Stromal cell of bone marrow (primary cell): ENCODE measurements around the gene MEIS1.

Experiments used
- DNase-seq: peaks from one replicate; pipeline ENCODE4 v3.0.0-alpha.2; 2012; ENCODE audit warnings: low read depth

The MEIS1 gene

GRCh38 chr2:66535574-66536289 is 100.8 kb downstream of the MEIS1 start:
- no peak for DNase-seq

- DNase-seq: no peak
Observed at GRCh38 chr2:66536290-66536673, 101.4 kb downstream of the MEIS1 start.

- DNase-seq: no peak
Observed at GRCh38 chr2:66536997-66537396, 102.1 kb downstream of the MEIS1 start.

GRCh38 chr2:66538291-66538690 is 103.4 kb downstream of the MEIS1 start:
- no peak for DNase-seq

- DNase-seq: no peak
Observed at GRCh38 chr2:66539452-66539851, 104.5 kb downstream of the MEIS1 start.

- no peak for DNase-seq
Observed at GRCh38 chr2:66541646-66542045, 106.7 kb downstream of the MEIS1 start.

GRCh38 chr2:66543257-66543767 is 108.4 kb downstream of the MEIS1 start:
- DNase-seq: no peak

GRCh38 chr2:66544258-66544657 is 109.3 kb downstream of the MEIS1 start:
- DNase-seq: no peak

- DNase-seq: no peak
Observed at GRCh38 chr2:66545258-66545657, 110.3 kb downstream of the MEIS1 start.

- DNase-seq: no peak
Observed at GRCh38 chr2:66547118-66547517, 112.2 kb downstream of the MEIS1 start.

- DNase-seq: no peak
Observed at GRCh38 chr2:66547887-66548286, 113.0 kb downstream of the MEIS1 start.

GRCh38 chr2:66548422-66548821 is 113.5 kb downstream of the MEIS1 start:
- no peak for DNase-seq

- DNase-seq: no peak
Observed at GRCh38 chr2:66550826-66551225, 115.9 kb downstream of the MEIS1 start.

- DNase-seq: no peak
Observed at GRCh38 chr2:66553370-66553769, 118.4 kb downstream of the MEIS1 start.

- no peak for DNase-seq
Observed at GRCh38 chr2:66555091-66555490, 120.2 kb downstream of the MEIS1 start.

GRCh38 chr2:66555501-66556324 is 120.8 kb downstream of the MEIS1 start:
- DNase-seq: no peak

- no peak for DNase-seq
Observed at GRCh38 chr2:66559672-66560071, 124.7 kb downstream of the MEIS1 start.

GRCh38 chr2:66560683-66561082 is 125.8 kb downstream of the MEIS1 start:
- no peak for DNase-seq

GRCh38 chr2:66561645-66562303 is 126.8 kb downstream of the MEIS1 start:
- DNase-seq: no peak

- DNase-seq: no peak
Observed at GRCh38 chr2:66562304-66562685, 127.4 kb downstream of the MEIS1 start.

- DNase-seq: no peak
Observed at GRCh38 chr2:66563473-66563872, 128.5 kb downstream of the MEIS1 start.

GRCh38 chr2:66565291-66565690 is 130.4 kb downstream of the MEIS1 start:
- DNase-seq: no peak
